GM12873 (cell line): ENCODE data around the gene P2RX3.

Experiments used
- TF ChIP-seq, protein P1 (sequence below): IDR thresholded peaks from 2 replicates; pipeline ENCODE4 v1.5.1; 2012; ENCODE audit warnings: low read depth, mild to moderate bottlenecking, moderate library complexity, low read length, control low read depth; ENCODE audit not compliant: insufficient read depth; ENCODE audit errors: missing control alignments

The P2RX3 gene

DNA sequence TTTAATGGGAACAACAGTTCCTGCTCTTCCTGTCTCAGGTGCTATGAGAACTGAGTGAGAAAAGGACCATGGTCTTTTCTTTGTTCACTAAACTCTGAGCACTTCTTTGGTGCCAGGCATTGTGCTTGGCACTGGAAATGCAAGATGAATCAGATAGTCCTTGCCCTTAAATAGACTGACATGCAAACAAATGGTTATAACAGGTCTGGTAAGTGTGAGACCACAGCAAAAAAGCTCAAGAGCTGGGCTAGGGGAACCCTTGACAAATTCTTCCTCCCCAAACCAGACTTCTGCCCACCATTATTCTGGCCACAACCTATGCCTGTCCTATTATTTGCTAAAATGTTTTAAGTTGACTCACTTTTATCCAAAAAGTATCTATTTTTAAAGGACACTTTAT, 83.7 kb downstream of the P2RX3 start:
- TF ChIP-seq, protein P1, sequence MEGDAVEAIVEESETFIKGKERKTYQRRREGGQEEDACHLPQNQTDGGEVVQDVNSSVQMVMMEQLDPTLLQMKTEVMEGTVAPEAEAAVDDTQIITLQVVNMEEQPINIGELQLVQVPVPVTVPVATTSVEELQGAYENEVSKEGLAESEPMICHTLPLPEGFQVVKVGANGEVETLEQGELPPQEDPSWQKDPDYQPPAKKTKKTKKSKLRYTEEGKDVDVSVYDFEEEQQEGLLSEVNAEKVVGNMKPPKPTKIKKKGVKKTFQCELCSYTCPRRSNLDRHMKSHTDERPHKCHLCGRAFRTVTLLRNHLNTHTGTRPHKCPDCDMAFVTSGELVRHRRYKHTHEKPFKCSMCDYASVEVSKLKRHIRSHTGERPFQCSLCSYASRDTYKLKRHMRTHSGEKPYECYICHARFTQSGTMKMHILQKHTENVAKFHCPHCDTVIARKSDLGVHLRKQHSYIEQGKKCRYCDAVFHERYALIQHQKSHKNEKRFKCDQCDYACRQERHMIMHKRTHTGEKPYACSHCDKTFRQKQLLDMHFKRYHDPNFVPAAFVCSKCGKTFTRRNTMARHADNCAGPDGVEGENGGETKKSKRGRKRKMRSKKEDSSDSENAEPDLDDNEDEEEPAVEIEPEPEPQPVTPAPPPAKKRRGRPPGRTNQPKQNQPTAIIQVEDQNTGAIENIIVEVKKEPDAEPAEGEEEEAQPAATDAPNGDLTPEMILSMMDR: no peak
